ENCODE results near the gene CDCA4. TPM values are rescaled to one million over a fixed set of nuclear protein-coding genes. Genes with fewer than 3 reads are reported as not detected.

Gene CDCA4
- total RNA-seq, 1 donor from 2014 or later: 21.5 TPM

DNA sequence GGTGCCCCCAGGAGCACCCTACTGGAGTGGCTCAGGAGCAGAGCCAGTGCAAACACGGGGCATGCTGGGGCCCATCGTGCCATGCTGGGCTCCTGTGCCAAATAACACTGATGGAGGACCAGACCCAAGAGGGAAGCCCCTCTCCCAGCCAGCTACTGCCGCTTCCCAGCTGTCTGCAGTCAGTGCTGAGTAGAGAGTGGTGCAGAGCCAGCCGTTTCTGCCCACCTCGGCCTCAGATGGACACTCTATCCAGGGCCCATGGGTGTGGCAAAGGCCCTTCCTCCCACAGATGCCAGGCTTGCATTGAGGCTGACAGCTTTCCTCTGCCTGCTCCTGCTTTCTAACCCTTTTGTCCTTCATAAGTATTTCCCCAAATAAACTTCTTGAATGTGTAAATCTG lies 22.1 kb downstream of the CDCA4 start:
- H3K27me3 Mint-ChIP-seq: no peaks in the 10 kb centered on the region
- no peak for TF ChIP-seq CTCF (IDR thresholded peaks at IDR 0.05; ENCODE audit: unreplicated experiment)
- no peaks in the 10 kb centered on the region for H3K9me3 Mint-ChIP-seq (ENCODE audit: low read depth)
- no peak overlapping the region for H3K27ac Mint-ChIP-seq
- H3K4me1 Mint-ChIP-seq (ENCODE audit: low read depth): no peaks in the 10 kb centered on the region
- no peak for DNase-seq (ENCODE audit: low spot score, unreplicated experiment)
- H3K4me3 Mint-ChIP-seq (ENCODE audit: low read depth): no peak overlapping the region
- peaks cover 12% of the 10 kb centered on the region for H3K36me3 Mint-ChIP-seq (ENCODE audit: insufficient read depth)

- TF ChIP-seq CTCF (IDR thresholded peaks at IDR 0.05; ENCODE audit: unreplicated experiment): no peak
- H3K27me3 Mint-ChIP-seq: no peaks in the 10 kb centered on the region
- H3K4me1 Mint-ChIP-seq (ENCODE audit: low read depth): no peaks in the 10 kb centered on the region
- H3K9me3 Mint-ChIP-seq (ENCODE audit: low read depth): no peaks in the 10 kb centered on the region
- H3K36me3 Mint-ChIP-seq (ENCODE audit: insufficient read depth): peaks cover 19% of the 10 kb centered on the region
- no peak overlapping the region for H3K27ac Mint-ChIP-seq
- no peak for DNase-seq (ENCODE audit: low spot score, unreplicated experiment)
- no peak overlapping the region for H3K4me3 Mint-ChIP-seq (ENCODE audit: low read depth)
These were observed 24.4 kb downstream of the CDCA4 start for GRCh38 chr14:104996483-104996882.

GRCh38 chr14:104996032-104996431 lies 24.9 kb downstream of the CDCA4 start:
- no peak overlapping the region for H3K27ac Mint-ChIP-seq
- no peaks in the 10 kb centered on the region for H3K9me3 Mint-ChIP-seq (ENCODE audit: low read depth)
- H3K36me3 Mint-ChIP-seq (ENCODE audit: insufficient read depth): peaks cover 19% of the 10 kb centered on the region
- no peaks in the 10 kb centered on the region for H3K4me1 Mint-ChIP-seq (ENCODE audit: low read depth)
- DNase-seq (ENCODE audit: low spot score, unreplicated experiment): no peak
- H3K4me3 Mint-ChIP-seq (ENCODE audit: low read depth): no peak overlapping the region
- TF ChIP-seq CTCF (IDR thresholded peaks at IDR 0.05; ENCODE audit: unreplicated experiment): no peak
- H3K27me3 Mint-ChIP-seq: no peaks in the 10 kb centered on the region

- Mint-ChIP-seq H3K36me3 (ENCODE audit: insufficient read depth) (peaks cover 19% of the 10 kb centered on the region), H3K9me3 (ENCODE audit: low read depth) (no peaks in the 10 kb centered on the region), H3K27ac (no peak overlapping the region), H3K27me3 (no peaks in the 10 kb centered on the region), H3K4me3 (ENCODE audit: low read depth) (no peak overlapping the region), H3K4me1 (ENCODE audit: low read depth) (no peaks in the 10 kb centered on the region)
- no peak for DNase-seq (ENCODE audit: low spot score, unreplicated experiment)
- TF ChIP-seq CTCF (IDR thresholded peaks at IDR 0.05; ENCODE audit: unreplicated experiment): no peak
These were observed 25.9 kb downstream of the CDCA4 start for GRCh38 chr14:104994978-104995377.

- DNase-seq (ENCODE audit: low spot score, unreplicated experiment): no peak
- no peaks in the 10 kb centered on the region for H3K27me3 Mint-ChIP-seq
- H3K27ac Mint-ChIP-seq: no peak overlapping the region
- no peak for TF ChIP-seq CTCF (IDR thresholded peaks at IDR 0.05; ENCODE audit: unreplicated experiment)
- H3K9me3 Mint-ChIP-seq (ENCODE audit: low read depth): no peaks in the 10 kb centered on the region
- no peak overlapping the region for H3K4me3 Mint-ChIP-seq (ENCODE audit: low read depth)
- no peaks in the 10 kb centered on the region for H3K4me1 Mint-ChIP-seq (ENCODE audit: low read depth)
- H3K36me3 Mint-ChIP-seq (ENCODE audit: insufficient read depth): peaks cover 15% of the 10 kb centered on the region
These were observed 26.9 kb downstream of the CDCA4 start for GRCh38 chr14:104993808-104994591.

All from progenitor cell of endocrine pancreas (in vitro differentiated cells).